GM15510 (cell line): ENCODE measurements around the gene SCD5.

ENCODE experiments used
- POLR2A ChIP-seq: IDR thresholded peaks from 3 replicates; pipeline ENCODE4 v1.6.1; 2011; ENCODE audit warnings: borderline replicate concordance; ENCODE audit not compliant: insufficient read length; ENCODE audit errors: extremely low read depth

Gene SCD5

DNA sequence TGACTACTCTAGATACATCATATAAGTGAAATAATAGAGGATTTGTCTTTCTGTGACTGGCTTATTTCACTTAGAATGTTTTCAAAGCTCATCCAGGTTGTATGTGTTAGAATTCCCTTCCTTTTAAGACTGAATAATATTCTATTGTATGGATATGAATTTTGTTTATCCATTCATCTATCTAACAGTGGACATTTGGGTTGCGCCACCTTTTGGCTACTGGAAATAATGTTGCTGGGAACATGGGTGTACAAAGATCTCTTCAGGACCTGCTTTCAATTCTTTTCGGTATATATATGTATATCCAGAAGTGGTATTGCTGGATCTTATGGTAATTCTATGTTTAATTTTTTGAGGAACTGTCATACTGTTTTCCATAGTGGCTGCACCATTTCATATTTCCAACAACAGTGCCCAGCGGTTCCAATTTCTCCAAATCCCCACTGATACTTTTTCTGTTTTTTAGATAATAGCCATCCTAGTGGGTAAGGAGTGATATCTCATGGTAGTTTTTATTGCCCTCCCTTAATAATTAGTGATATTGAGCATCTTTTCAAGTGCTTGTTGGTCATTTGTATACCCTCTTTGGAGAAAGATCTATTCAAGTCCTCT is 3.4 kb upstream of the SCD5 start:
- TF ChIP-seq POLR2A = no peak

DNA sequence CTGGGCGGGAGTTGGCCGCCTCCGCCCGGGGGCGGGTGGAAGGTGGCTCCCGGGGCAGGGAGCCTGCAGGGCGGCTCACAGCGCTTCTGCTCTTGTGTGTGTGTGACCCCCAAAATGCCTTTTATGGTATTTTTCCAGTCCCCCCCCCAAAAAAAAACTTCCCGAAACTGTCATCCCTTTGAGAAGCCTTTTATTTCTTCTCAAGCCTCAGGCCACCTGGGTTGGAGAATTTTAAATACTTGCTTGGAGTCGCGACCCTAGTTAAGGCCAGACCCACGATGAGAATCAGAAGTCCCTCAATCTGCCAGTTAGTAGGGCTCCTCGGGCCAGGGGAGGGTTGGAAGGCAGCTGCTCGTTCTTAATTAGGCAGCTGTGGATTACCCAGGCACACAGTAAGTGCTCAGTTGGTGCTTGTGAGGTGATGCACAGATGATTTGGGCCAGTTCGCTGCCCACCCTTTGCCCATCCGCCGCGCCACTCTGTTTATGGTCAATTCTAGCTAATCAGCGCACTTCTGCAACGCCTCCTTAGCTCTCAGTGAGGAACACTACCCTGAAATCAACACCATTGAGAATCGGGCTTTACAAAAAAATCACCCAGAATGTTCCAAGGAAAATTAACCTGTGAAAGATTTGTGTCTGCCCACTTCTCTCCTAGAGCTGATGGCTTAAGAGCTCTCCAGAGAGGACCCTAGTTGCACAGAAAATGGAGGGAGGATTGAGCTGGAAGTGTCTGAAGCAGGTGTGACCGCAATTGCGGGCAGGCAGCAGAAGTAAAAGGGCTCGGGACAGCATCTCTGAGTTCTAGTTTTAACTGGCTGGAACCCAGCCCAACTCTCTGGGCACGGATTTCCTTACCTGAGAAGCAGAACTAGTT is 648 bp upstream of the SCD5 start:
- TF ChIP-seq POLR2A = no peak

DNA sequence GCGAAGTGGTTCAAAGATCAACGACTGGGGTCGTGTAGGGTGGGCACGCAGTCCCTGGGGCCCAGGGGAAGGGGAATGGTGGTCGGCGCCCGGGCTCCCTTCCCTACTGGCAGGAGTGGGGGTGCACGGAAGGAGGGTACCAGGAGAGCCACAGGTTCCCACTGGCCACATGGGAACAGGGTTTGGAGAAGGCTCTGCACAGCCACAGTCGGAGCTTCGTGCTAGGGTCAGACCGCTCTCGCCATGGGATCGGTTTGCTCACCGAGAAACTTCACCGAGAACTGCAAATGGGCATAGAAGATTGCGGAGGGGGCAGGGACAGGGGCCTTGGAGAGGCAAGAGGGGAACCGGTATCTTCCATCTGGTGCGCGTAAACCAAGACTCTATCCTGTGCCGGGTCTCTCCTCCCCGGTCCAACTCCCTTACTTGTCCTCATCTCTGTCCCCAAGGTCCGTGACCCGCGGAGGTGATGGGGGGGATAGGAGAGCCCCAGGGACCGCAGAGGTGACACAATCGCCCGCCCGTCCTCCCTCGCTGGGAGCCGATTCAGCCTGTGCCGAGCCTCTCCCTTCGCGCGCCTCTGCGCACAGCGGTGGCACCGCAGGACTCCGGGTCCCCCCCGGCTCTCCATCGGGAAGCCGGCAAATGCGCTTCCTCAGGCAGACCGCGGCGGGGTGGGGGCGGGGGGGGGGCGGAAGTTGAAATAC is 1.0 kb downstream of the SCD5 start:
- TF ChIP-seq POLR2A = no peak

DNA sequence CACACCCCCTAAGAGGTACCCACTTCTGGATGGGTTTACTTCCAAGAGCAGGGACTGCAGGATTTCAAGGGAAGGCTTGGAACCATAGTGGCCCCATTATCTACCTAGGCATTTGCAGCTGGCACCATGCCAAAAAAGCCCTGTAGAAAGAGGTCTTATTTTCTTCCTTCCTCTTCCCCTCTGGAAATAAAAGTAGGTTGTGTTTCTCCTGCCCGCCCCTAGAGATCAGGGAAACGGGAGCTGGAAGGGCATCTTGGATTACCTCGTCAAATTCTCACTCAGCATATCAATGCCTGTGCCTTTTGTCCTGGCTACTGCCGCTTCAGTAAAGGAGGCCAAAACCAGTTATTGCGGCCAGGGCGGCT is 1.6 kb downstream of the SCD5 start:
- TF ChIP-seq POLR2A = no peak

DNA sequence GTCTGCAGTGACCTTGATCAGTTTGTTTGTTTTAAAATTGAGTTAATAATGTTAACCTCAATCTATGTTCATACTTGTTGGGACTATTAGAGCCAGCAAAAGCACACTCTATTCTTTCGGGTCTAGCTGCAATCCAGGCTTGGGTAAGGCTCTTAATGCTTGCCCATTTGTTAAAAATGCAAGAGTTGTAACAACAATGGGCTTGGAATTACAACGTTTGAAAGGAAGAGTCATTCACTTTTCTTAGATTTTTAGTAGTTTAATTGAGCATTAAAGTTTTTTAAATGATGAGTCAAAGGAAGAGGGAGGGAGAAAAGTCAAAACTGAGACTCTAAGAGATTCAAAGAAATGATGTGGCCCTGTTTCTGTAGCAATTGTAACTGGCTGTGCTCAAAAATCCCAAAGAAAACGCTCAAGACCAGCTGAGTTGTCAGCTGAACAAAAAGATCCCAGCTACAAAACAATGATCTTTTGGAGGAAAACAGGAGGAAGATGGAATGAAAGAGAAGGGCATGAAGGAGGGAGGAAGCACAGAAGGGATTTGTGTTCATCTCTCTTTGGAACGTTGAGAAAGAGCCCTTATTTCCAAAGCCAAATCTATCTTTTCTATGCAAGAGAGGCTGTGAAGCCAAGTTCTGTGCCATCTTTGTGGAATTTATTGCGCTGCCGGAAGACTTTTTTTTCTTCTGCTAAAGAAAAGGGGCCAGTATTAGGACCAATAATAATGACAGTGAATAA is 5.5 kb downstream of the SCD5 start:
- TF ChIP-seq POLR2A = no peak

DNA sequence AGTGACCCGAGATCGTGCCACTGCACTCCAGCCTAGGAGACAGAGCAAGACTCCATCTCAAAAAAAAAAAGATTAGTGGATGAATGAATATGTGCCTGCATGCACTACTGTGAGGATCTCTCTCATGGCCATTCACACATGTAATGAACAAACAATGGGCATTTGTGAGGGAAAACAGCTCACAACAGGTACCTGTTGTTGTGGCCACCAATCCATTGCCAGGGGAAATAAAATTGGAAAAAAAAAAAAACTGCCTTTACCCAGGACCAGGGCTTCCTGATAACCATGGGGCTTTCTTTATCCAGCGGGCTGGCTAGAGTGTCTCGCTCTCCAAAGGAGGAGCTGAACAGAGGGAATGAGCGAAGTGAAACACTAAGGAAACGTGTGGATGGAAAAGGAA is 7.4 kb downstream of the SCD5 start:
- no peak for TF ChIP-seq POLR2A

DNA sequence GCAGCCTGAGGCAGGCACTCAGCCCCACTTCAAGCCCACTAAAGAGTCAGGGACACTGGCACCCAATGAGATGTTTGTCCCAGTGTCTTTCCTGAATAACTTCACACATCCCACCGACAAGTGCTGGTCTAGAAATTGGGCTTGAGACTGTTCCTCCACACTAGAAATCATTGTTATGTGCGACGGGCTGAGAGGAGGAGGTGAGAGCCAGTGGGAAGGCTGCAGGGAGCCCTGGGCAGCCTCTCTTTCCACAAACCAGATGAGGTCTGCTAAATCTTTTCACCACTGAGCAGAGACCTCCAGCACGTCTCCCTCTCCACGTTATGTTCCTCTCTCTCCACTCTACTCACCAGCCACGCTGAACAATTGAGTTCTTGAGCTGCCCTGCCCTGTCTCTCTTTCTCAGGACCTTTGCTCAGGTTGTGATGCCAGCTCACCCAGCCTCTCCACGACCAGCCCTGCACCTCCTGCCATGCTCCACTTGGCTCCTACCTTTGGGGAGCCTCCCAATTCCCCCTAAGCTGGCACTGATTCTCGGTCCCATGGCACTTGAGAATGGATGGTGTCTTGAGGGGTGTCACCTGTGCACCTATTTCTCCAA is 8.4 kb downstream of the SCD5 start:
- TF ChIP-seq POLR2A = no peak

DNA sequence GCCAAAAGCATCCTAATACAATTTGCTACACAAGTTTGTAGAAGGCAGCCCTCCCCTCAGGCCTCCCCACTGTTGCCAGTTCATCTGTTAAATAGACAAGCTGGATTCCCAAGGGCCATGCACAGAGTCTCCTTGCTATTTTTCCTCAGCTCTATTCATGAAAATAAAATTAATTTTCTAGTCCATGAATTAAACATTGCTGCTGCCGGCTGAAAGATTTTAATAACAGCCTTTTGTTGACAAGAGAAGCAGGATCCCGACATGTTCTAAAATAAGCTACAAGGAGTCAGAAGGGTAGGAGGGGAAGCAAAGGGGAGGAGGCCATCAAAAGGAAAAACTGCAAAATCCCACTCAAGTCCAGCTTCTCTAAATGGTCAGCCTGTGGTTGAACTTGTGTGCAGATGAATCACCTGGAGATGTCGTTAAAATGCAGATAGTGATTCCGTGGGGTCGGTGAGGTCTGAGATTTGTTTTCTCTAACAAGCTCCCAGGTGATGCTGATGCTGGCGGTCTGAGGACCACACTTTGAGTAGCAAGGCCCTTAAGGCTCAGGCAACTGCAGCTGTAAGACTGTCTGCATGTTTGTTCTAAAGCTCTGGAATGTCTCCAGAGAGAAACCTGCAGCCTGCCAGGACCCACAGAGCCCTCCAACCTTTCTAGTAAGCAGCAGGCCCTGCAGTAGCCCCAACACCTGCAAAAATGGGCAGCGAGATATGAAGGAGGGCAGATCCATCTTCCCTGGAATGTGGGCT is 9.4 kb downstream of the SCD5 start:
- no peak for TF ChIP-seq POLR2A

DNA sequence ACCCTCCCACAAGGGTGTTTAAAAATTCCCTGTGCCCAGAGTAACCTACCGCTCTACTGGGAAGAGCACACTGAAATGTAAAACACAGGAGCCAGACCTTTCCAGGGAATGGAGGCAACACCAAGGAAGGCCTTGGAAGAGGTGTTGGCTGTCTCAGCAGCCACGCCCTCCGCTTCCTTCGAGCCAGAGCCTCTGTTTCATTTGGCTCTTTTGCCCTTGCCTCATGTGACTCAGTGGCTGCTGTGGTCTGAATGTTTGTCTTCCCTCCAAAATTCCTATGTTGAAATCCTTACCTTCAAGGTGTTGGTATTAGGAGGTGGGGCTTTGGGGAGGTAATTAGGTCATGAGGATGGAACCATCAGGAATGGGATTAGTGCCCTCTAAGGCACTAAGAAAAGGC is 11.3 kb downstream of the SCD5 start:
- TF ChIP-seq POLR2A = no peak

DNA sequence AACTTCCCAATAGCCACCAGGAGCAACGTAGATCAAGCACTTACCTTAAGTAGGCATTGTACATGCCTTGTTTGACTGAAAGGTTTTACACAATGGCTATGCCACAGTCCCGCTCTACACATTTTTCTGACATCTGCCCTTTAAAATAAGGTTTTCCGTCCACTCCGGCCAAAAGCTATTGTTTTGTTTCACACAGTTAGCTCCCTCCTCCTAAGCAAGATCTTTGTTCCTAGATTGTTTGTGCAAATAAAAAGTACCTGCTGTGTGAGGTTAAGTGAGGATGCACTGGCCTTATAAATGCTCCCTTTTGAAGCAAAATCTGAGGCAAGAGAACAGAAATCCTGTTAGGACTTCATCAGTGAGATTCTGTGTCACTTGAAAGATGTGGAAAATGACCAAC is 11.8 kb downstream of the SCD5 start:
- no peak for TF ChIP-seq POLR2A

DNA sequence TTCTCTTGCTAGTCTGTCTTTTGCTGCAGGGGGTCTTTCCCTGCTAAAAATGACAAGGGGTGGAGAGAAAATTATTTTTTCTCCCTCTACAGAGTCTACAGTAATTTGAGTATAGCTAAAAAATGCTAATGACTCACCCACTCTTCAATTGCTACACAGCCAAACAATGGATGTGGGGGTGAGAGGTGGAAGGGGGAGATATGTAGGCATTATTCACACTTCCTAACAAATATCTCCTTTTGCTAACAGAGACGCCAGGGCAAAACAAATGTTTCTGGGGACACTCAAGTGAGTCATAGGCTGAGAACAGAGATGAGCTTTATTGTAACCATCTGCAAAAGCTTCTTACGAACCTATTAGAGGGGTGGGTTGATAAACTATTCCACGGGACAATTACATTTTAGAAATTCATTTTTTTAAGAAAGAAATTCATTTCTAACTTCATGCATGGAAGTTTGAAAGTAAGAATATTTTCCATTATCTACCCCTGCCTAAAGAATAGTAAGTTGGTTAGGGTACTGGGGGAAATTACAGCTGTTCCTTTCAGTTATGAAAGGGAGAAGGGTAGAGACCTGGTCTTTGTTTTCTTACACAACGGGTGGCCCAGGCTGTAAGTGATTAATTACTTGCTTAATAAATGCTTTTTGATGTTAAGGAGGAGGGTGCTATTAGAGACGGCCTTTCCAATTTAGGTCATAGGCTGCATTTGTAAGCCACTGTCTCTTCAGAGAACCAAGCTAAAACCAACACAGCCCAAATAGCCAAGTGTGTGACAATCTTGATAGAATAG is 12.8 kb downstream of the SCD5 start:
- TF ChIP-seq POLR2A = no peak

DNA sequence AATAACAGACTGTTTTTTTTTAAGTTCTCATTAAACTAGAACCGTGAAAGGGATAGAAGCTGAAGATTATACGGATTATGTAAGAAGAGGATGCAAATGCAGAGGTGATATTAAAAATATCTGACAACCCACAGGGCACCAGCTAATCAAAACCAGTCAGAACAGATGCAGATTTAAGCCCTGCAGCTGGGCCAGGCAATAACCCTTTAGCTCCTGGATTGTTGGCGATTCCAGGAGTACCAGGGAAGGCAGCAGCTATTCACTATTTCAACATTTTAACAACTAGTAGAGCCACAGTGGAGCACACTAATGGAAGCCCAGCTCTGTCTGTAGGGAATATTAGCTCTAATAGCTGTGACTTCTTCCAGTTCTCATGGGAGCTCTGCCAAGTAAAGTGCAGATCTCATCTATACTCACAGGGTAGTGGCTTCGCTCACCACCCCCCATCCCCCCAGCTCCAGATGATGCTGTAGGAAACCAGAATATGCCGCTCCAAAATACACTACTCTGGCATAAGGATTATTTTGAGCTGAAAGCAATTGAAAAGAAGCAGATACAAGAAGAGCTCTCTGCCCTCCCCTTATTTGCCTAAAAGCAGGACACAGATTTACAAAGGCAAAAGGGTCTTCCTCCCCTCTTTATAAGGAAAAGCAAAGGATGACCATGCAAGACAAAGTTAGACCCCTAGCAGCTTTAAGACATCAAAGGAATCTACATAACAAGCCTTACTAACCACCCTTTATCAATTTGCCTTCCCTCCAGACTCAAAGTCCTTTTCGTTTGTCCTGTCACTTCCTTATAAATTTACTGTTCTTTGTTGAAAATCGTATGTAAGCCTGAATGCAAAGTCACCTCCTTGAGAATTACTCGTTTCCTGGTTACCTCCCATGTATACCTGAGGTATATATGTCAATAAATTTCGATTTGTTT is 13.7 kb downstream of the SCD5 start:
- no peak for TF ChIP-seq POLR2A
